GM23338 (cell line): Measurements from ENCODE around the gene TBC1D9B.

Experiments
- CREB1 ChIP-seq: fragments of 250-450 bp; sonication (Bioruptor Pico); IDR thresholded peaks from 2 replicates; pipeline ENCODE4 v1.5.0; 2020; ENCODE audit warnings: low read depth, mild to moderate bottlenecking, moderate library complexity
- CTCF ChIP-seq, 2 experiments: fragments of 200-600 bp in 1 of 2; sonication (generic) in 1 of 2; conservative IDR thresholded peaks; 2 replicates each; pipeline versions ENCODE4 v1.5.1 to v1.6.1; 2016 to 2017; ENCODE audit warnings: antibody characterized with exemption in 2 of 2, low read depth in 2 of 2, mild to moderate bottlenecking in 2 of 2, moderate library complexity in 1 of 2
- EZH2 ChIP-seq: fragments of 200-600 bp; sonication (generic); IDR thresholded peaks from one replicate; pipeline ENCODE4 v1.8.0; 2017; ENCODE audit warnings: antibody characterized with exemption, mild to moderate bottlenecking, low read depth; ENCODE audit not compliant: unreplicated experiment
- EZH2phosphoT487 ChIP-seq: fragments of 200-600 bp; sonication (generic); IDR thresholded peaks from one replicate; pipeline ENCODE4 v1.8.1; 2018; ENCODE audit warnings: antibody characterized with exemption; ENCODE audit not compliant: unreplicated experiment
- JUNB ChIP-seq: IDR thresholded peaks from one replicate; pipeline ENCODE4 v1.6.1; 2016; ENCODE audit warnings: antibody characterized with exemption; ENCODE audit not compliant: unreplicated experiment
- POLR2AphosphoS5 ChIP-seq: IDR thresholded peaks from 2 replicates; pipeline ENCODE4 v1.6.1; 2016; ENCODE audit warnings: antibody characterized with exemption, low read depth
- REST ChIP-seq: IDR thresholded peaks from one replicate; pipeline ENCODE4 v1.6.1; 2018; ENCODE audit warnings: antibody characterized with exemption; ENCODE audit not compliant: unreplicated experiment
- STAT1 ChIP-seq: IDR thresholded peaks from one replicate; pipeline ENCODE4 v1.6.1; 2016; ENCODE audit warnings: antibody characterized with exemption; ENCODE audit not compliant: unreplicated experiment
- ZNF114 ChIP-seq: fragments of 250-450 bp; sonication (Bioruptor Pico); IDR thresholded peaks from 2 replicates; pipeline ENCODE4 v1.5.0; 2020; ENCODE audit warnings: mild to moderate bottlenecking, moderate library complexity

GRCh38 chr5:179880848-179881590 lies 26.7 kb downstream of the TBC1D9B start:
- TF ChIP-seq CTCF (conservative IDR thresholded peaks at IDR 0.05; ENCODE audit: low read depth in 2 of 2) (no peak), POLR2AphosphoS5 (no peak), EZH2 (no peak), JUNB (no peak), REST (no peak), ZNF114 (CRISPR knock-in tag) (no peak), CREB1 (CRISPR knock-in tag) (no peak), EZH2phosphoT487 (no peak), STAT1 (no peak)
